SK-N-SH treated with all-trans-retinoic acid at 6 μM for 48 hours (cell line): ENCODE results near the gene SPECC1.

Experiments used
- ATAC-seq: fragments of 200-7000 bp; cut with Tn5 transposase; 3 replicates; pipeline ENCODE4 v1.9.1; 2020; ENCODE audit warnings: mild to moderate bottlenecking, moderate library complexity
- BACH2 ChIP-seq: fragments of 250-450 bp; sonication (Bioruptor Pico); IDR thresholded peaks from 2 replicates; pipeline ENCODE4 v1.9.0; 2021; ENCODE audit warnings: mild to moderate bottlenecking, borderline replicate concordance
- CSDC2 ChIP-seq: fragments of 250-450 bp; sonication (Bioruptor Pico); IDR thresholded peaks from 2 replicates; pipeline ENCODE4 v1.5.0; 2020; ENCODE audit warnings: mild to moderate bottlenecking, moderate library complexity
- ESRRG ChIP-seq: fragments of 250-450 bp; sonication (Bioruptor Pico); IDR thresholded peaks from 2 replicates; pipeline ENCODE4 v1.6.1; 2021; ENCODE audit warnings: mild to moderate bottlenecking
- GLIS3 ChIP-seq: fragments of 250-450 bp; sonication (Bioruptor Pico); IDR thresholded peaks from 2 replicates; pipeline ENCODE4 v1.5.0; 2020; ENCODE audit warnings: mild to moderate bottlenecking, moderate library complexity
- ISL1 ChIP-seq: fragments of 250-450 bp; sonication (Bioruptor Pico); IDR thresholded peaks from 2 replicates; pipeline ENCODE4 v2.1.2; 2022; ENCODE audit warnings: mild to moderate bottlenecking, moderate library complexity
- OSR1 ChIP-seq: fragments of 250-450 bp; sonication (Bioruptor Pico); IDR thresholded peaks from 2 replicates; pipeline ENCODE4 v1.8.0; 2022; ENCODE audit warnings: moderate library complexity, mild to moderate bottlenecking, inconsistent platforms
- PPARA ChIP-seq: fragments of 250-450 bp; sonication (Bioruptor Pico); IDR thresholded peaks from 2 replicates; pipeline ENCODE4 v1.5.0; 2020; ENCODE audit warnings: mild to moderate bottlenecking, borderline replicate concordance
- RARB ChIP-seq: fragments of 250-450 bp; sonication (Bioruptor Pico); IDR thresholded peaks from 2 replicates; pipeline ENCODE4 v1.8.0; 2021; ENCODE audit warnings: mild to moderate bottlenecking, moderate library complexity
- TCF4 ChIP-seq: fragments of 250-450 bp; sonication (Bioruptor Pico); IDR thresholded peaks from 2 replicates; pipeline ENCODE4 v1.8.0; 2021; ENCODE audit warnings: mild to moderate bottlenecking, moderate library complexity, borderline replicate concordance
- TOX ChIP-seq: fragments of 250-450 bp; sonication (Bioruptor Pico); IDR thresholded peaks from 2 replicates; pipeline ENCODE4 v1.8.0; 2021; ENCODE audit warnings: mild to moderate bottlenecking, moderate library complexity, borderline replicate concordance
- ZC3H10 ChIP-seq: fragments of 250-450 bp; sonication (Bioruptor Pico); IDR thresholded peaks from 2 replicates; pipeline ENCODE4 v1.5.1; 2021; ENCODE audit warnings: mild to moderate bottlenecking, moderate library complexity
- ZFP3 ChIP-seq: fragments of 250-450 bp; sonication (Bioruptor Pico); IDR thresholded peaks from 2 replicates; pipeline ENCODE4 v1.5.0; 2020; ENCODE audit warnings: mild to moderate bottlenecking, moderate library complexity
- ZFP30 ChIP-seq: fragments of 450-650 bp; formaldehyde crosslinking; IDR thresholded peaks from 2 replicates; pipeline ENCODE4 v1.5.0; 2022; ENCODE audit warnings: mild to moderate bottlenecking, moderate library complexity
- ZNF565 ChIP-seq: fragments of 450-650 bp; formaldehyde crosslinking; conservative IDR thresholded peaks from 2 replicates; pipeline ENCODE4 v1.5.0; 2020; ENCODE audit warnings: low read depth, mild to moderate bottlenecking, moderate library complexity
- TF ChIP-seq, protein P1 (sequence below): fragments of 250-450 bp; sonication (Bioruptor Pico); IDR thresholded peaks from 2 replicates; pipeline ENCODE4 v1.8.0; 2020; ENCODE audit warnings: mild to moderate bottlenecking, moderate library complexity, borderline replicate concordance
- TF ChIP-seq, protein P2 (sequence below): fragments of 250-450 bp; sonication (Bioruptor Pico); IDR thresholded peaks from 2 replicates; pipeline ENCODE4 v1.8.0; 2021; ENCODE audit warnings: low read depth, mild to moderate bottlenecking, moderate library complexity, borderline replicate concordance
- TF ChIP-seq, protein P3 (sequence below): fragments of 250-450 bp; sonication (Bioruptor Pico); IDR thresholded peaks from 2 replicates; pipeline ENCODE4 v1.5.1; 2021; ENCODE audit warnings: mild to moderate bottlenecking, moderate library complexity
- TF ChIP-seq, protein P4 (sequence below): fragments of 250-450 bp; sonication (Bioruptor Pico); IDR thresholded peaks from 2 replicates; pipeline ENCODE4 v1.5.0; 2020; ENCODE audit warnings: mild to moderate bottlenecking, moderate library complexity

The SPECC1 gene

DNA sequence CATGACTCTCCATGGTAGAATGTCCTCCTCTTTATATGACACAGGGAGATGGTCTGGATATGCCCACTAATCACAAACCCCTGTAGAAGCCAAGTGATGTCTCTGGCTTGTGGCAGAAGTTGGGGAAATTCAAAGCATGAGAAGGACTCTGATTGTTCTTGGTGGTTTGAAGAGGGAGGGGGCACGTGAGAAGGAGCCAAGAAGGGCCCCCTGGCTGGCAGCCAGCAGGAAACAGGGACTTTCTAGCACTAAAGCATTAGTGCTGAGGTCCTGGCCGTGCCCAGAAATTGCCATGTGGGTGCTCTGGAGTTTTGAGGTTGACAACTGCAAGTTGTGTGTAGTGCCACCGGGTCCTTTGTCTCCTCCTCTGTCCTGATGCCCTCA, 258.3 kb downstream of the SPECC1 start (continued):
- TF ChIP-seq, protein P1, sequence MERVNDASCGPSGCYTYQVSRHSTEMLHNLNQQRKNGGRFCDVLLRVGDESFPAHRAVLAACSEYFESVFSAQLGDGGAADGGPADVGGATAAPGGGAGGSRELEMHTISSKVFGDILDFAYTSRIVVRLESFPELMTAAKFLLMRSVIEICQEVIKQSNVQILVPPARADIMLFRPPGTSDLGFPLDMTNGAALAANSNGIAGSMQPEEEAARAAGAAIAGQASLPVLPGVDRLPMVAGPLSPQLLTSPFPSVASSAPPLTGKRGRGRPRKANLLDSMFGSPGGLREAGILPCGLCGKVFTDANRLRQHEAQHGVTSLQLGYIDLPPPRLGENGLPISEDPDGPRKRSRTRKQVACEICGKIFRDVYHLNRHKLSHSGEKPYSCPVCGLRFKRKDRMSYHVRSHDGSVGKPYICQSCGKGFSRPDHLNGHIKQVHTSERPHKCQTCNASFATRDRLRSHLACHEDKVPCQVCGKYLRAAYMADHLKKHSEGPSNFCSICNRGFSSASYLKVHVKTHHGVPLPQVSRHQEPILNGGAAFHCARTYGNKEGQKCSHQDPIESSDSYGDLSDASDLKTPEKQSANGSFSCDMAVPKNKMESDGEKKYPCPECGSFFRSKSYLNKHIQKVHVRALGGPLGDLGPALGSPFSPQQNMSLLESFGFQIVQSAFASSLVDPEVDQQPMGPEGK (CRISPR knock-in tag), result no peak
- no peak for TF ChIP-seq ZNF565 (CRISPR knock-in tag)
- no peak for TF ChIP-seq ESRRG (CRISPR knock-in tag)
- no peak for TF ChIP-seq BACH2 (CRISPR knock-in tag)
- no peak for TF ChIP-seq PPARA (CRISPR knock-in tag)
- no peak for TF ChIP-seq ZFP3 (CRISPR knock-in tag)
- no peak for TF ChIP-seq ISL1 (CRISPR knock-in tag)
- TF ChIP-seq RARB, result no peak
- TF ChIP-seq, protein P2, sequence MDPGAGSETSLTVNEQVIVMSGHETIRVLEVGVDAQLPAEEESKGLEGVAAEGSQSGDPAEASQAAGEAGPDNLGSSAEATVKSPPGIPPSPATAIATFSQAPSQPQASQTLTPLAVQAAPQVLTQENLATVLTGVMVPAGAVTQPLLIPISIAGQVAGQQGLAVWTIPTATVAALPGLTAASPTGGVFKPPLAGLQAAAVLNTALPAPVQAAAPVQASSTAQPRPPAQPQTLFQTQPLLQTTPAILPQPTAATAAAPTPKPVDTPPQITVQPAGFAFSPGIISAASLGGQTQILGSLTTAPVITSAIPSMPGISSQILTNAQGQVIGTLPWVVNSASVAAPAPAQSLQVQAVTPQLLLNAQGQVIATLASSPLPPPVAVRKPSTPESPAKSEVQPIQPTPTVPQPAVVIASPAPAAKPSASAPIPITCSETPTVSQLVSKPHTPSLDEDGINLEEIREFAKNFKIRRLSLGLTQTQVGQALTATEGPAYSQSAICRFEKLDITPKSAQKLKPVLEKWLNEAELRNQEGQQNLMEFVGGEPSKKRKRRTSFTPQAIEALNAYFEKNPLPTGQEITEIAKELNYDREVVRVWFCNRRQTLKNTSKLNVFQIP, result no peak

DNA sequence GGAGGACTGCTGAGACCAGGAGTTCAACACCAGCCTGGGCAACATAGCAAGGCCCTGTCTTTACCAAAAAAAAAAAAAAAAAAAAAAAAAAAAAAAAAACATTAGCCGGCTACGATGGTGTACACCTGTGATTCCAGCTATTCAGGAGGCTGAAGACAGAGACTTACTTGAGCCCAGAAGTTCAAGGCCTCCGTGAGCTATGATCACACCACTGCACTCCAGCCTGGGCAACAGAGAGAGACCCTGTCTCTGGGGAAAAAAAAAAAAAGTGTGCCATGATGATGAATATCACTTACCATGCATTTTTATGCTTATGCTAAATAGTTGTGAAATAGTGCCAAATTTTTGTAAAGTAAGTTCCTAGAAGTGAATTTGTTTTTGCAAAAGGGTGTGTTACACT, 261.2 kb downstream of the SPECC1 start:
- ATAC-seq, result no peak
- TF ChIP-seq TOX (CRISPR knock-in tag), result no peak
- no peak for TF ChIP-seq GLIS3 (CRISPR knock-in tag)
- no peak for TF ChIP-seq TCF4 (CRISPR knock-in tag)
- TF ChIP-seq ZC3H10 (CRISPR knock-in tag), result no peak
- TF ChIP-seq, protein P2, result no peak
- TF ChIP-seq ZFP30 (CRISPR knock-in tag), result no peak
- no peak for TF ChIP-seq CSDC2 (CRISPR knock-in tag)
- TF ChIP-seq OSR1 (CRISPR knock-in tag), result no peak
- TF ChIP-seq, protein P1 (CRISPR knock-in tag), result no peak
- no peak for TF ChIP-seq BACH2 (CRISPR knock-in tag)
- no peak for TF ChIP-seq ZFP3 (CRISPR knock-in tag)
- TF ChIP-seq, protein P3, sequence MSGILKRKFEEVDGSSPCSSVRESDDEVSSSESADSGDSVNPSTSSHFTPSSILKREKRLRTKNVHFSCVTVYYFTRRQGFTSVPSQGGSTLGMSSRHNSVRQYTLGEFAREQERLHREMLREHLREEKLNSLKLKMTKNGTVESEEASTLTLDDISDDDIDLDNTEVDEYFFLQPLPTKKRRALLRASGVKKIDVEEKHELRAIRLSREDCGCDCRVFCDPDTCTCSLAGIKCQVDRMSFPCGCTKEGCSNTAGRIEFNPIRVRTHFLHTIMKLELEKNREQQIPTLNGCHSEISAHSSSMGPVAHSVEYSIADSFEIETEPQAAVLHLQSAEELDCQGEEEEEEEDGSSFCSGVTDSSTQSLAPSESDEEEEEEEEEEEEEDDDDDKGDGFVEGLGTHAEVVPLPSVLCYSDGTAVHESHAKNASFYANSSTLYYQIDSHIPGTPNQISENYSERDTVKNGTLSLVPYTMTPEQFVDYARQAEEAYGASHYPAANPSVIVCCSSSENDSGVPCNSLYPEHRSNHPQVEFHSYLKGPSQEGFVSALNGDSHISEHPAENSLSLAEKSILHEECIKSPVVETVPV (CRISPR knock-in tag), result no peak
- TF ChIP-seq, protein P4, sequence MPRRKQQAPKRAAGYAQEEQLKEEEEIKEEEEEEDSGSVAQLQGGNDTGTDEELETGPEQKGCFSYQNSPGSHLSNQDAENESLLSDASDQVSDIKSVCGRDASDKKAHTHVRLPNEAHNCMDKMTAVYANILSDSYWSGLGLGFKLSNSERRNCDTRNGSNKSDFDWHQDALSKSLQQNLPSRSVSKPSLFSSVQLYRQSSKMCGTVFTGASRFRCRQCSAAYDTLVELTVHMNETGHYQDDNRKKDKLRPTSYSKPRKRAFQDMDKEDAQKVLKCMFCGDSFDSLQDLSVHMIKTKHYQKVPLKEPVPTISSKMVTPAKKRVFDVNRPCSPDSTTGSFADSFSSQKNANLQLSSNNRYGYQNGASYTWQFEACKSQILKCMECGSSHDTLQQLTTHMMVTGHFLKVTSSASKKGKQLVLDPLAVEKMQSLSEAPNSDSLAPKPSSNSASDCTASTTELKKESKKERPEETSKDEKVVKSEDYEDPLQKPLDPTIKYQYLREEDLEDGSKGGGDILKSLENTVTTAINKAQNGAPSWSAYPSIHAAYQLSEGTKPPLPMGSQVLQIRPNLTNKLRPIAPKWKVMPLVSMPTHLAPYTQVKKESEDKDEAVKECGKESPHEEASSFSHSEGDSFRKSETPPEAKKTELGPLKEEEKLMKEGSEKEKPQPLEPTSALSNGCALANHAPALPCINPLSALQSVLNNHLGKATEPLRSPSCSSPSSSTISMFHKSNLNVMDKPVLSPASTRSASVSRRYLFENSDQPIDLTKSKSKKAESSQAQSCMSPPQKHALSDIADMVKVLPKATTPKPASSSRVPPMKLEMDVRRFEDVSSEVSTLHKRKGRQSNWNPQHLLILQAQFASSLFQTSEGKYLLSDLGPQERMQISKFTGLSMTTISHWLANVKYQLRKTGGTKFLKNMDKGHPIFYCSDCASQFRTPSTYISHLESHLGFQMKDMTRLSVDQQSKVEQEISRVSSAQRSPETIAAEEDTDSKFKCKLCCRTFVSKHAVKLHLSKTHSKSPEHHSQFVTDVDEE (CRISPR knock-in tag), result no peak

DNA sequence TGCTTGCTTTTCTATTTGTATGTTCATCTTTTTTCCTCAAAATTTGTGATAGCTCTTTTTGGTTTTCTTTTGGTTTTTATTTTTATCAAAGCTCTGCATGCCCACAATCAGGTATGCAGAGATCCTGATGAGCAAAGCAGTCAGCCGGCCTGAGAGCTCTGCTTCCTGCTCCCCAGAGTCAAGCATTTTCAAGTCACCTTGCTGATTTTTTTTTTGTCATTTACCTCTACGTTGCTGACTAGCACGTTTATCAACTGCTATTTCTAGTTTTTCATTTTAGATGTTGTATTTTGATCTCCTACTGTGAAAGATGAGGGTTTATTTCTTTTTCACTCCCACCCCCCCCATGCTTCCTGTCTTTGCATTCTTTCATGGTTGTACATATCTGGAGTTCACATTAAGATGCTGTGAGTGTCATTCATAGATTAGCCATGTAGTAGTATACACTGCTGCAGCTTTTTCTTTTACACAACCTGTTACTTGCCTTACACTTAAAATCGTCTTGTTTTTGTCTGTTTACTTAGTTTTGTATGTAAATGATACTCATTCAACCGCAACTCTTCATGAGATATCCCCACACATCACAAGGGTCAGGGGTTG, 262.0 kb downstream of the SPECC1 start:
- no peak for ATAC-seq
- TF ChIP-seq, protein P2, result no peak
- no peak for TF ChIP-seq GLIS3 (CRISPR knock-in tag)
- TF ChIP-seq OSR1 (CRISPR knock-in tag), result no peak
- TF ChIP-seq TOX (CRISPR knock-in tag), result no peak
- TF ChIP-seq, protein P4 (CRISPR knock-in tag), result no peak
- TF ChIP-seq, protein P1 (CRISPR knock-in tag), result no peak
